Lower lobe of right lung (tissue), 2 donors: Measurements from ENCODE around the gene GAGE12J. TPM values are rescaled to one million over a fixed set of nuclear protein-coding genes. Genes with fewer than 3 reads are reported as not detected.
A peak's percentile ranks its signal among the peaks of the same experiment; 100 is the strongest.
"Not testable (repeated sequence)": the region's sequence is repeated elsewhere in the genome, so short reads cannot be mapped to it uniquely, and the experiment has no call there.

Experiments
- ATAC-seq, 2 donors: fragments of 200-7000 bp; cut with Tn5 transposase; one replicate each; pipeline ENCODE4 v1.9.1; 2020 to 2022; ENCODE audit warnings: mild to moderate bottlenecking in 2 of 2, moderate library complexity in 2 of 2
- DNase-seq: peaks from one replicate; pipeline ENCODE4 v3.0.0-alpha.2; 2020
- H3K27ac ChIP-seq: fragments of 200-600 bp; one replicate; pipeline ENCODE4 v1.8.0; 2022
- H3K27me3 ChIP-seq: fragments of 200-600 bp; one replicate; pipeline ENCODE4 v1.8.0; 2022; ENCODE audit warnings: low read depth
- H3K36me3 ChIP-seq: fragments of 200-600 bp; one replicate; pipeline ENCODE4 v1.8.0; 2022; ENCODE audit warnings: mild to moderate bottlenecking
- H3K4me1 ChIP-seq: fragments of 200-600 bp; one replicate; pipeline ENCODE4 v1.8.0; 2022
- H3K4me3 ChIP-seq: fragments of 200-600 bp; one replicate; pipeline ENCODE4 v1.8.0; 2022; ENCODE audit warnings: mild to moderate bottlenecking
- H3K9me3 ChIP-seq: fragments of 200-600 bp; one replicate; pipeline ENCODE4 v1.8.0; 2022
- intact Hi-C: fragments of 100-400 bp; cut with DNase I; formaldehyde crosslinking; loops from one replicate; pipeline ENCODE4 v1.11.0; 2022
- long read RNA-seq: library from polyadenylated mRNA; unstranded; transcript quantifications from one replicate; pipeline ENCODE4 v2.0.0, GENCODE V29; 2021
- total RNA-seq: library from RNA; stranded (reverse); fragmentation: NEBNext Ultra II Directional; extraction: Animal tissue kit (Norgen Biotek cat#: 25700); gene quantifications from one replicate; pipeline ENCODE4 v1.2.1, GENCODE V29; 2021
- TF ChIP-seq, protein P1 (sequence below): fragments of 200-600 bp; IDR thresholded peaks from one replicate; pipeline ENCODE4 v1.8.0; 2022; ENCODE audit warnings: antibody characterized with exemption, mild to moderate bottlenecking
- donor health status: DM: no; HTN: yes; CAD: no; lungs with severe emphysema.

GAGE12J gene, protein sequence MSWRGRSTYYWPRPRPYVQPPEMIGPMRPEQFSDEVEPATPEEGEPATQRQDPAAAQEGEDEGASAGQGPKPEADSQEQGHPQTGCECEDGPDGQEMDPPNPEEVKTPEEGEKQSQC
- not detected for total RNA-seq
- long read RNA-seq, result 0 reads

DNA sequence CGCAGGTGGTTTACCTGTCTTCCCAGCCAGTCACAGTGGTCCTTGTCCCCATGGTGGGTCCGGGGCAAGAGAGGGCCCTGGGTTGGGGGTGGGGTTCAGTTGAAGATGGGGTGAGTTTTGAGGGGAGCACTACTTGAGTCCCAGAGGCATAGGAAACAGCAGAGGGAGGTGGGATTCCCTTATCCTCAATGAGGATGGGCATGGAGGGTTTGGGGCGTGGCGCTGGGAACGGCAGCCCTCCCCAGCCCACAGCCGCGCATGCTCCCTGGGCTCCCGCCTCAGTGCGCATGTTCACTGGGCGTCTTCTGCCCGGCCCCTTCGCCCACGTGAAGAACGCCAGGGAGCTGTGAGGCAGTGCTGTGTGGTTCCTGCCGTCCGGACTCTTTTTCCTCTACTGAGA is at the start of gene GAGE12J:
TSS of gene GAGE12J (plus strand) at position 301 of the 400 bp plus-strand sequence. CDS start 1,157 bp downstream, outside the sequence.
- H3K9me3 ChIP-seq, intact Hi-C loops, H3K4me3 ChIP-seq, H3K4me1 ChIP-seq, ATAC-seq, H3K27ac ChIP-seq, H3K27me3 ChIP-seq, H3K36me3 ChIP-seq, DNase-seq: not testable (repeated sequence)

DNA sequence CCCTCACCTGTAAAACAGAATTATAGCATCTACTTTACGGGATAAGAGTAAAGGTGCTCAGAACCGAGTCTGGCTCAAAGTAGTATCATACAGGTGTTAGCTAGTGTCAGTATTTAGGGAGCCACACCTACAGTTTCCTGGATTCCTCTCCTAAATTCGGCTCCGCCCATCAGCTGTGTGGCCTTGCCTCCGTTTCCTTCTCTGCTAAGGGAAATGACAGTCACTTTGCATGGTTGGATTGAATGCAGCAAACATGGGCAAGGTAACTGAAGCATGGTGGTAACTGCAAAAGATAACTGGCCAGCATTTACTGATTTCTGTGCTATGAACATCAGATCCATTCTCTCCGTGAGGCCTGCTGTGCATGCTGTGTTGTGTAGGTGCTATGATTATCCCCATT is 49.4 kb upstream of the GAGE12J start:
- ATAC-seq, result no peak
- no peak for DNase-seq

DNA sequence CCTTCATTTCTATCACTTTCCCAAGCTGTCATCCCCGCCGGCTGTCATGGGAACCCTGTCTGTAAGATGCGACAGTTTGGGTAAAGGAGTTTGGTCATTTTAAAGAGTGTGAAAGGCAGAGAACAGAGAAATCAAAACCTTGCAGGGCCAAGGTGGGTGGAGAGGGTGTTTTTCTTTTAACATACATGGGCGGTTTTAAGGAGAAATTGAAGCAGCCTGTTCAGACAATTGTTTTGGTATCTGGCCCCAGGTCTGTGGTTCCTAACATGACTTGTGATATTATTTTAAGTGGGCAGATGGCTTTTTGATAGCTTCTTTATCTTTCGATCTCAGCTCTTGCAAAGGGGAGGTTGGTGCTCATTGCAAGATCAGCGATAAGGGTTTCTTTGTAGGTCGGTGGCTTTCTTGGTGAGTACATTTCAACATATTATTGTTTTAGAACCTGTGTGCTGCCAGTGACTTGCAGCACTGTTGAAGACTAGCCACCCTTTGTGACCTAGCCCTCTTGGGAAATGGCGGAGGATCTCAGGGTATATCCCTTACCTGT is 48.6 kb upstream of the GAGE12J start:
- intact Hi-C loops, result no loop called here
- peaks cover 29% of the 10 kb centered on the region for H3K4me1 ChIP-seq
- H3K27me3 ChIP-seq, result no peaks in the 10 kb centered on the region
- no peak overlapping the region for H3K27ac ChIP-seq
- no peak for ATAC-seq
- H3K9me3 ChIP-seq, result no peaks in the 10 kb centered on the region
- TF ChIP-seq, protein P1, sequence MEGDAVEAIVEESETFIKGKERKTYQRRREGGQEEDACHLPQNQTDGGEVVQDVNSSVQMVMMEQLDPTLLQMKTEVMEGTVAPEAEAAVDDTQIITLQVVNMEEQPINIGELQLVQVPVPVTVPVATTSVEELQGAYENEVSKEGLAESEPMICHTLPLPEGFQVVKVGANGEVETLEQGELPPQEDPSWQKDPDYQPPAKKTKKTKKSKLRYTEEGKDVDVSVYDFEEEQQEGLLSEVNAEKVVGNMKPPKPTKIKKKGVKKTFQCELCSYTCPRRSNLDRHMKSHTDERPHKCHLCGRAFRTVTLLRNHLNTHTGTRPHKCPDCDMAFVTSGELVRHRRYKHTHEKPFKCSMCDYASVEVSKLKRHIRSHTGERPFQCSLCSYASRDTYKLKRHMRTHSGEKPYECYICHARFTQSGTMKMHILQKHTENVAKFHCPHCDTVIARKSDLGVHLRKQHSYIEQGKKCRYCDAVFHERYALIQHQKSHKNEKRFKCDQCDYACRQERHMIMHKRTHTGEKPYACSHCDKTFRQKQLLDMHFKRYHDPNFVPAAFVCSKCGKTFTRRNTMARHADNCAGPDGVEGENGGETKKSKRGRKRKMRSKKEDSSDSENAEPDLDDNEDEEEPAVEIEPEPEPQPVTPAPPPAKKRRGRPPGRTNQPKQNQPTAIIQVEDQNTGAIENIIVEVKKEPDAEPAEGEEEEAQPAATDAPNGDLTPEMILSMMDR, result no peak
- H3K4me3 ChIP-seq, result no peak overlapping the region
- H3K36me3 ChIP-seq, result no peaks in the 10 kb centered on the region
- DNase-seq, result no peak

More for the DNA sequence above, 49.4 kb upstream of the GAGE12J start:
- peaks cover 29% of the 10 kb centered on the region for H3K4me1 ChIP-seq
- H3K9me3 ChIP-seq, result no peaks in the 10 kb centered on the region
- H3K27ac ChIP-seq, result no peak overlapping the region
- H3K36me3 ChIP-seq, result no peaks in the 10 kb centered on the region
- H3K27me3 ChIP-seq, result no peaks in the 10 kb centered on the region
- H3K4me3 ChIP-seq, result no peak overlapping the region
- intact Hi-C loops, result no loop called here
- TF ChIP-seq, protein P1, result no peak

DNA sequence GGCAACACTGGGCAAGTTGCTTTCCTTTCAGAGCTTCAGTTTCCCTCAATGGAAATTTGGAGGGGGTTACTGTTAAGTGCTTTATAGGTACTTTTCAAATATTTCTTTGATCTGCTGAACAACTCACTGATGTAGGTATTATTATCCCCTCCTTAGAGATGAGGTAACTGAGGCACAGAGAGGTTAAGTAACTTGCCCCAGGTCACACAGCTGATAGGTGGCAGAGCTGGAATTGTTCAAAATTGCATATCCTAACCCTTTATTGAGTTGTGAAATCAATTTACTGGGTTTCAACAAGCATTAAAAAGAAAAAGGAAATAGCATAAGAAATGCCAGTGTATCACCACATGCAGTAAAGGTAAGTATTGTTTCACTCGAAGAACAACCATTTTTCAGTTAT is 45.6 kb upstream of the GAGE12J start:
- TF ChIP-seq, protein P1, result no peak
- Histone ChIP-seq H3K4me3 (no peak overlapping the region), H3K9me3 (no peaks in the 10 kb centered on the region), H3K4me1 (peaks cover 20% of the 10 kb centered on the region), H3K27me3 (no peaks in the 10 kb centered on the region), H3K27ac (no peak overlapping the region), H3K36me3 (no peaks in the 10 kb centered on the region)
- ATAC-seq (no peak), DNase-seq (no peak)
- intact Hi-C loops, result no loop called here

DNA sequence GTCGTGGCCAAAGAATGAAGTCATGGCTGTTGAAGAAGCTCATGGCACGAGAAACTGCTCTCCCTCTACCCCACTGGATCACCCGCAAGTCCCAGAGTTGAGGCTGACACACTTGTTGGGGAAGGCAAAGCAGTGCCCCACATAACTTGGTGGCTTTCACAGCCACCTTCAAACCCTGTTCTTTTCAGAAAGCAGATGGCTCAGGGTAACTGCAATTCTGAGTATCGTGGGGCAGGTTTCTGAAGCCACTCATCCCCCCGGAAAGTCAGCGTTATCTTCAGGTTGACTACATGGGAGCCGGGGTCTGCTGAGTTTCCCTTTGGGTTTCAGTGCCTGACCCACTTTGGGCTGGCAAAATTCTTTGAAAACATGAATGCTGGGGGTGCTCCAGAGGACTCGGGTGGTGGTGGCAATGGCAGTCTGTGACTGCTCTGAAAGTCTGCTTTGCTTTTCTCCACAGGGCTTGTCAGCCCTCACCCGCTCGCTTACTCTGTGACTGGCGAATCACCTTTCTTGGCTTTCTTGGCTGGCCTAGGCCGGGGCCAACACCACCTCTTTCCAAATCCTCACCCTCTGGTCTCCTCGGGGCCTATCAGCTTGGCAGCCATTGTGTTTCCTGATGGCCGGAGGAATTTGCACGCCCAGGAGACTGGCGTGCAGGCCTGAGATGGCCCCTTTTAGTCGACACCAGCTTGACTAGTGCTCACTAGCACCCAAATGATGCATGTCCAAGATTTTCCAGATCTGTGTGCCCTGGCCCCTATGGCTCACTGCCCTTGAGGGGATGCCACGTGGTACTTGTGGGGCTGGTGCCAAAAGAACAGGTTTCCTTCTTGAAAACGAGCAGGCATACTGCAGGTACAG is 44.9 kb upstream of the GAGE12J start:
- intact Hi-C loops, result no loop called here
- TF ChIP-seq, protein P1, result no peak
- ATAC-seq (peak in 1 of 2 donors; percentile 31), DNase-seq (no peak)
- Histone ChIP-seq H3K4me3 (no peak overlapping the region), H3K27ac (no peak overlapping the region), H3K9me3 (no peaks in the 10 kb centered on the region), H3K4me1 (peaks cover 18% of the 10 kb centered on the region), H3K27me3 (no peaks in the 10 kb centered on the region), H3K36me3 (no peaks in the 10 kb centered on the region)

DNA sequence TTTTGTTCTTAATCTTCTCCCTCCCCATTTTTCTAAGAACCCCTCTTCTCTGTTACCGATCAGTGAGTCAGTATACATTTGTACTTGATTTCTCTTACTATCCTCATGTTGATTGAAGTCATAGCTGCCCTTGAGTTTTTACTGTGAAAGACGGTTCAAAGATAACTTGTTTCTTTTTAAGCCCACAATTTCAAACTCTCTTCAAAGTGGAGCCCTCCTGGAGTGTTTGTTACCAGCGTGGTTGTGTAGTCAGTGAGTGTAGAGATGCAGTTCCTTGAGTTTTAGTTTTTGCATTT is 44.4 kb upstream of the GAGE12J start:
- Histone ChIP-seq H3K36me3 (no peaks in the 10 kb centered on the region), H3K27me3 (no peaks in the 10 kb centered on the region), H3K4me1 (peaks cover 12% of the 10 kb centered on the region), H3K27ac (no peak overlapping the region), H3K9me3 (no peaks in the 10 kb centered on the region), H3K4me3 (no peak overlapping the region)
- DNase-seq (no peak), ATAC-seq (no peak)
- TF ChIP-seq, protein P1, result no peak
- intact Hi-C loops, result no loop called here
